Measurements from ENCODE around the gene BAX. TPM values are rescaled to one million over a fixed set of nuclear protein-coding genes. Genes with fewer than 3 reads are reported as not detected.
A peak's percentile ranks its signal among the peaks of the same experiment; 100 is the strongest.

The BAX gene
- total RNA-seq, 1 experiment from 2014 or later, result 346 TPM

DNA sequence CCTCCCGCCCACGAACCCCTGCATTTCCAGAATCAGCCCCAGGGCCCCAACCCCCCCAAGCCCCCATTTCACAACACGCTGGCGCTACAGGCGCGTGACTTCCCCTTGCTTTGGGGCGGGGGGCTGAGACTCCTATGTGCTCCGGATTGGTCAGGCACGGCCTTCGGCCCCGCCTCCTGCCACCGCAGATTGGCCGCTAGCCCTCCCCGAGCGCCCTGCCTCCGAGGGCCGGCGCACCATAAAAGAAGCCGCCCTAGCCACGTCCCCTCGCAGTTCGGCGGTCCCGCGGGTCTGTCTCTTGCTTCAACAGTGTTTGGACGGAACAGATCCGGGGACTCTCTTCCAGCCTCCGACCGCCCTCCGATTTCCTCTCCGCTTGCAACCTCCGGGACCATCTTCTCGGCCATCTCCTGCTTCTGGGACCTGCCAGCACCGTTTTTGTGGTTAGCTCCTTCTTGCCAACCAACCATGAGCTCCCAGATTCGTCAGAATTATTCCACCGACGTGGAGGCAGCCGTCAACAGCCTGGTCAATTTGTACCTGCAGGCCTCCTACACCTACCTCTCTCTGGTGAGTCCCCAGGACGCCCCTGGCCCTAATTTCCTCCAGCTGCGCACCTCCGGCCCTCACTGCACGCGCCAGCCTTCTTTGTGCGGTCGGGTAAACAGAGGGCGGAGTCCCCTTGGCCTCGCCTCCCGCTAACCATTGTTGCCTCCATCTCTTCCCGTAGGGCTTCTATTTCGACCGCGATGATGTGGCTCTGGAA lies 10.5 kb downstream of the BAX start, which contains the start of gene FTL (continued):
- TF ChIP-seq, protein P1, sequence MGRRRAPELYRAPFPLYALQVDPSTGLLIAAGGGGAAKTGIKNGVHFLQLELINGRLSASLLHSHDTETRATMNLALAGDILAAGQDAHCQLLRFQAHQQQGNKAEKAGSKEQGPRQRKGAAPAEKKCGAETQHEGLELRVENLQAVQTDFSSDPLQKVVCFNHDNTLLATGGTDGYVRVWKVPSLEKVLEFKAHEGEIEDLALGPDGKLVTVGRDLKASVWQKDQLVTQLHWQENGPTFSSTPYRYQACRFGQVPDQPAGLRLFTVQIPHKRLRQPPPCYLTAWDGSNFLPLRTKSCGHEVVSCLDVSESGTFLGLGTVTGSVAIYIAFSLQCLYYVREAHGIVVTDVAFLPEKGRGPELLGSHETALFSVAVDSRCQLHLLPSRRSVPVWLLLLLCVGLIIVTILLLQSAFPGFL (CRISPR knock-in tag; IDR thresholded peaks at IDR 0.05; ENCODE audit: borderline replicate concordance), result 0 out of 2 replicates have a peak, but pooled peaks have one; percentile 29
- TF ChIP-seq, protein P2, sequence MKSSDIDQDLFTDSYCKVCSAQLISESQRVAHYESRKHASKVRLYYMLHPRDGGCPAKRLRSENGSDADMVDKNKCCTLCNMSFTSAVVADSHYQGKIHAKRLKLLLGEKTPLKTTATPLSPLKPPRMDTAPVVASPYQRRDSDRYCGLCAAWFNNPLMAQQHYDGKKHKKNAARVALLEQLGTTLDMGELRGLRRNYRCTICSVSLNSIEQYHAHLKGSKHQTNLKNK (CRISPR knock-in tag; IDR thresholded peaks at IDR 0.05), result 0 out of 2 replicates have a peak, but pooled peaks have one; percentile 62

DNA sequence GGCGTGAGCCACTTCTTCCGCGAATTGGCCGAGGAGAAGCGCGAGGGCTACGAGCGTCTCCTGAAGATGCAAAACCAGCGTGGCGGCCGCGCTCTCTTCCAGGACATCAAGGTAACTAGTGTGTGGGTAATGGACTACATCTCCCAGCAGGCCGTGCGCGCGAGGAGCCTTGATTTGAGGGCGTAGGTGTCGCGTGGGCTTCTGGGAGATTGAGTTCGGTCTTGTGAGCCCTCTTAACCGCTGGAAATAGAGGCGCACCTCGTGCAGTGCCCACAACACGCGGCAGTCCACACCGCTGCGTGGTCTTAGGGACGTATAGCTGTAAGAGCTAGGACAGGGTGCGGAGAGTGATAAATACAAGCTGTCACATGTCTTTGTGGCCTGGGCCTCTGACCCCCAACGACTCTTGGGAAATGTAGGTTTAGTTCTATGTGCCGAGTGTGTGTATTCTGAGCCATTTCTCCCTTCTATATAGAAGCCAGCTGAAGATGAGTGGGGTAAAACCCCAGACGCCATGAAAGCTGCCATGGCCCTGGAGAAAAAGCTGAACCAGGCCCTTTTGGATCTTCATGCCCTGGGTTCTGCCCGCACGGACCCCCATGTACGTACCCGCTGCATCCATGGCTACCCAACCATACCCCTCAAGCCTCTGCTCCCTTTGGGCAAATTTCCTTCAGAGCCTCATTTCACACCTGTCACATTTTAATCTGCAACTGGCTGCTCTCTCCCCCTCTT lies 11.3 kb downstream of the BAX start:
- DNase-seq (ENCODE audit: low spot score), result peak; percentile 91
- ChIA-PET POLR2A (interaction anchor here (1.3 to 1.5 kb wide), 3 partner anchors 12 to 128 kb away, joined by 3 to 5 read pairs (median 4); partner anchors contain the start of gene BAX), CTCF (interaction anchor here (1.0 to 2.6 kb wide), 4 partner anchors 27 to 170 kb away, joined by 5 to 13 read pairs (median 8); partner anchors contain the start of genes GYS1 and RUVBL2)
- Mint-ChIP-seq H3K27ac (peak overlapping the region; percentile 93), H3K27me3 (ENCODE audit: low read depth) (no peaks in the 10 kb centered on the region), H3K4me1 (peaks cover 37% of the 10 kb centered on the region), H3K9me3 (peaks cover 4% of the 10 kb centered on the region), H3K36me3 (peaks cover 48% of the 10 kb centered on the region), H3K4me3 (peak overlapping the region; percentile 99)
- peak; percentile 16 for ATAC-seq
- TF ChIP-seq, protein P3, sequence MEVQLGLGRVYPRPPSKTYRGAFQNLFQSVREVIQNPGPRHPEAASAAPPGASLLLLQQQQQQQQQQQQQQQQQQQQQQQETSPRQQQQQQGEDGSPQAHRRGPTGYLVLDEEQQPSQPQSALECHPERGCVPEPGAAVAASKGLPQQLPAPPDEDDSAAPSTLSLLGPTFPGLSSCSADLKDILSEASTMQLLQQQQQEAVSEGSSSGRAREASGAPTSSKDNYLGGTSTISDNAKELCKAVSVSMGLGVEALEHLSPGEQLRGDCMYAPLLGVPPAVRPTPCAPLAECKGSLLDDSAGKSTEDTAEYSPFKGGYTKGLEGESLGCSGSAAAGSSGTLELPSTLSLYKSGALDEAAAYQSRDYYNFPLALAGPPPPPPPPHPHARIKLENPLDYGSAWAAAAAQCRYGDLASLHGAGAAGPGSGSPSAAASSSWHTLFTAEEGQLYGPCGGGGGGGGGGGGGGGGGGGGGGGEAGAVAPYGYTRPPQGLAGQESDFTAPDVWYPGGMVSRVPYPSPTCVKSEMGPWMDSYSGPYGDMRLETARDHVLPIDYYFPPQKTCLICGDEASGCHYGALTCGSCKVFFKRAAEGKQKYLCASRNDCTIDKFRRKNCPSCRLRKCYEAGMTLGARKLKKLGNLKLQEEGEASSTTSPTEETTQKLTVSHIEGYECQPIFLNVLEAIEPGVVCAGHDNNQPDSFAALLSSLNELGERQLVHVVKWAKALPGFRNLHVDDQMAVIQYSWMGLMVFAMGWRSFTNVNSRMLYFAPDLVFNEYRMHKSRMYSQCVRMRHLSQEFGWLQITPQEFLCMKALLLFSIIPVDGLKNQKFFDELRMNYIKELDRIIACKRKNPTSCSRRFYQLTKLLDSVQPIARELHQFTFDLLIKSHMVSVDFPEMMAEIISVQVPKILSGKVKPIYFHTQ (CRISPR knock-in tag; IDR thresholded peaks at IDR 0.05), result no peak
- TF ChIP-seq JUN (CRISPR knock-in tag; IDR thresholded peaks at IDR 0.05), result peak; percentile 44; the same call in 1 of the 2 replicates
- no peak for TF ChIP-seq NFE2L1 (CRISPR knock-in tag; IDR thresholded peaks at IDR 0.05)
- TF ChIP-seq, protein P4, sequence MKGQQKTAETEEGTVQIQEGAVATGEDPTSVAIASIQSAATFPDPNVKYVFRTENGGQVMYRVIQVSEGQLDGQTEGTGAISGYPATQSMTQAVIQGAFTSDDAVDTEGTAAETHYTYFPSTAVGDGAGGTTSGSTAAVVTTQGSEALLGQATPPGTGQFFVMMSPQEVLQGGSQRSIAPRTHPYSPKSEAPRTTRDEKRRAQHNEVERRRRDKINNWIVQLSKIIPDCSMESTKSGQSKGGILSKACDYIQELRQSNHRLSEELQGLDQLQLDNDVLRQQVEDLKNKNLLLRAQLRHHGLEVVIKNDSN (CRISPR knock-in tag; IDR thresholded peaks at IDR 0.05), result peak; percentile 17; the same call in 1 of the 2 replicates
- TF ChIP-seq SOX15 (CRISPR knock-in tag; IDR thresholded peaks at IDR 0.05), result no peak
- TF ChIP-seq, protein P5, sequence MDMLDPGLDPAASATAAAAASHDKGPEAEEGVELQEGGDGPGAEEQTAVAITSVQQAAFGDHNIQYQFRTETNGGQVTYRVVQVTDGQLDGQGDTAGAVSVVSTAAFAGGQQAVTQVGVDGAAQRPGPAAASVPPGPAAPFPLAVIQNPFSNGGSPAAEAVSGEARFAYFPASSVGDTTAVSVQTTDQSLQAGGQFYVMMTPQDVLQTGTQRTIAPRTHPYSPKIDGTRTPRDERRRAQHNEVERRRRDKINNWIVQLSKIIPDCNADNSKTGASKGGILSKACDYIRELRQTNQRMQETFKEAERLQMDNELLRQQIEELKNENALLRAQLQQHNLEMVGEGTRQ (CRISPR knock-in tag; IDR thresholded peaks at IDR 0.05), result peak; percentile 13; the same call in 1 of the 2 replicates
- TF ChIP-seq ATF1 (CRISPR knock-in tag; IDR thresholded peaks at IDR 0.05), result no peak
- TF ChIP-seq MYBL2 (CRISPR knock-in tag; IDR thresholded peaks at IDR 0.05), result 0 out of 2 replicates have a peak, but pooled peaks have one; percentile 40
- no peak for TF ChIP-seq EMX1 (CRISPR knock-in tag; IDR thresholded peaks at IDR 0.05)
- TF ChIP-seq, protein P6, sequence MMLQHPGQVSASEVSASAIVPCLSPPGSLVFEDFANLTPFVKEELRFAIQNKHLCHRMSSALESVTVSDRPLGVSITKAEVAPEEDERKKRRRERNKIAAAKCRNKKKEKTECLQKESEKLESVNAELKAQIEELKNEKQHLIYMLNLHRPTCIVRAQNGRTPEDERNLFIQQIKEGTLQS (CRISPR knock-in tag; conservative IDR thresholded peaks at IDR 0.05), result no peak
- TF ChIP-seq NFYB (CRISPR knock-in tag; conservative IDR thresholded peaks at IDR 0.05; ENCODE audit: low read depth), result no peak; the same call in 1 of the 2 replicates
- TF ChIP-seq FOXP1 (CRISPR knock-in tag; IDR thresholded peaks at IDR 0.05; ENCODE audit: borderline replicate concordance), result no peak
- TF ChIP-seq, protein P7, sequence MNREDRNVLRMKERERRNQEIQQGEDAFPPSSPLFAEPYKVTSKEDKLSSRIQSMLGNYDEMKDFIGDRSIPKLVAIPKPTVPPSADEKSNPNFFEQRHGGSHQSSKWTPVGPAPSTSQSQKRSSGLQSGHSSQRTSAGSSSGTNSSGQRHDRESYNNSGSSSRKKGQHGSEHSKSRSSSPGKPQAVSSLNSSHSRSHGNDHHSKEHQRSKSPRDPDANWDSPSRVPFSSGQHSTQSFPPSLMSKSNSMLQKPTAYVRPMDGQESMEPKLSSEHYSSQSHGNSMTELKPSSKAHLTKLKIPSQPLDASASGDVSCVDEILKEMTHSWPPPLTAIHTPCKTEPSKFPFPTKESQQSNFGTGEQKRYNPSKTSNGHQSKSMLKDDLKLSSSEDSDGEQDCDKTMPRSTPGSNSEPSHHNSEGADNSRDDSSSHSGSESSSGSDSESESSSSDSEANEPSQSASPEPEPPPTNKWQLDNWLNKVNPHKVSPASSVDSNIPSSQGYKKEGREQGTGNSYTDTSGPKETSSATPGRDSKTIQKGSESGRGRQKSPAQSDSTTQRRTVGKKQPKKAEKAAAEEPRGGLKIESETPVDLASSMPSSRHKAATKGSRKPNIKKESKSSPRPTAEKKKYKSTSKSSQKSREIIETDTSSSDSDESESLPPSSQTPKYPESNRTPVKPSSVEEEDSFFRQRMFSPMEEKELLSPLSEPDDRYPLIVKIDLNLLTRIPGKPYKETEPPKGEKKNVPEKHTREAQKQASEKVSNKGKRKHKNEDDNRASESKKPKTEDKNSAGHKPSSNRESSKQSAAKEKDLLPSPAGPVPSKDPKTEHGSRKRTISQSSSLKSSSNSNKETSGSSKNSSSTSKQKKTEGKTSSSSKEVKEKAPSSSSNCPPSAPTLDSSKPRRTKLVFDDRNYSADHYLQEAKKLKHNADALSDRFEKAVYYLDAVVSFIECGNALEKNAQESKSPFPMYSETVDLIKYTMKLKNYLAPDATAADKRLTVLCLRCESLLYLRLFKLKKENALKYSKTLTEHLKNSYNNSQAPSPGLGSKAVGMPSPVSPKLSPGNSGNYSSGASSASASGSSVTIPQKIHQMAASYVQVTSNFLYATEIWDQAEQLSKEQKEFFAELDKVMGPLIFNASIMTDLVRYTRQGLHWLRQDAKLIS (CRISPR knock-in tag; IDR thresholded peaks at IDR 0.05; ENCODE audit: borderline replicate concordance), result no peak
- TF ChIP-seq, protein P8, sequence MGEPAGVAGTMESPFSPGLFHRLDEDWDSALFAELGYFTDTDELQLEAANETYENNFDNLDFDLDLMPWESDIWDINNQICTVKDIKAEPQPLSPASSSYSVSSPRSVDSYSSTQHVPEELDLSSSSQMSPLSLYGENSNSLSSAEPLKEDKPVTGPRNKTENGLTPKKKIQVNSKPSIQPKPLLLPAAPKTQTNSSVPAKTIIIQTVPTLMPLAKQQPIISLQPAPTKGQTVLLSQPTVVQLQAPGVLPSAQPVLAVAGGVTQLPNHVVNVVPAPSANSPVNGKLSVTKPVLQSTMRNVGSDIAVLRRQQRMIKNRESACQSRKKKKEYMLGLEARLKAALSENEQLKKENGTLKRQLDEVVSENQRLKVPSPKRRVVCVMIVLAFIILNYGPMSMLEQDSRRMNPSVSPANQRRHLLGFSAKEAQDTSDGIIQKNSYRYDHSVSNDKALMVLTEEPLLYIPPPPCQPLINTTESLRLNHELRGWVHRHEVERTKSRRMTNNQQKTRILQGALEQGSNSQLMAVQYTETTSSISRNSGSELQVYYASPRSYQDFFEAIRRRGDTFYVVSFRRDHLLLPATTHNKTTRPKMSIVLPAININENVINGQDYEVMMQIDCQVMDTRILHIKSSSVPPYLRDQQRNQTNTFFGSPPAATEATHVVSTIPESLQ (CRISPR knock-in tag; IDR thresholded peaks at IDR 0.05), result no peak
- TF ChIP-seq, protein P9, sequence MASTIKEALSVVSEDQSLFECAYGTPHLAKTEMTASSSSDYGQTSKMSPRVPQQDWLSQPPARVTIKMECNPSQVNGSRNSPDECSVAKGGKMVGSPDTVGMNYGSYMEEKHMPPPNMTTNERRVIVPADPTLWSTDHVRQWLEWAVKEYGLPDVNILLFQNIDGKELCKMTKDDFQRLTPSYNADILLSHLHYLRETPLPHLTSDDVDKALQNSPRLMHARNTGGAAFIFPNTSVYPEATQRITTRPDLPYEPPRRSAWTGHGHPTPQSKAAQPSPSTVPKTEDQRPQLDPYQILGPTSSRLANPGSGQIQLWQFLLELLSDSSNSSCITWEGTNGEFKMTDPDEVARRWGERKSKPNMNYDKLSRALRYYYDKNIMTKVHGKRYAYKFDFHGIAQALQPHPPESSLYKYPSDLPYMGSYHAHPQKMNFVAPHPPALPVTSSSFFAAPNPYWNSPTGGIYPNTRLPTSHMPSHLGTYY (CRISPR knock-in tag; IDR thresholded peaks at IDR 0.05), result peak; percentile 52; the same call in 1 of the 2 replicates
- no peak; the same call in 1 of the 2 replicates for TF ChIP-seq FOXK1 (CRISPR knock-in tag; IDR thresholded peaks at IDR 0.05)
